ENCODE data around the gene YBX2.
"Not testable (repeated sequence)": the region's sequence is repeated elsewhere in the genome, so short reads cannot be mapped to it uniquely, and the experiment has no call there.

The YBX2 gene

GRCh38 chr17:7294614-7295153 lies at the start of gene YBX2:
YBX2 (minus strand) TSS chr17:7294639; CDS start chr17:7294500, 139 bp downstream.
- DNase-seq, result peak; percentile 84

- DNase-seq, result no peak
Measured at GRCh38 chr17:7343250-7343649, 48.8 kb upstream of the YBX2 start.

DNA sequence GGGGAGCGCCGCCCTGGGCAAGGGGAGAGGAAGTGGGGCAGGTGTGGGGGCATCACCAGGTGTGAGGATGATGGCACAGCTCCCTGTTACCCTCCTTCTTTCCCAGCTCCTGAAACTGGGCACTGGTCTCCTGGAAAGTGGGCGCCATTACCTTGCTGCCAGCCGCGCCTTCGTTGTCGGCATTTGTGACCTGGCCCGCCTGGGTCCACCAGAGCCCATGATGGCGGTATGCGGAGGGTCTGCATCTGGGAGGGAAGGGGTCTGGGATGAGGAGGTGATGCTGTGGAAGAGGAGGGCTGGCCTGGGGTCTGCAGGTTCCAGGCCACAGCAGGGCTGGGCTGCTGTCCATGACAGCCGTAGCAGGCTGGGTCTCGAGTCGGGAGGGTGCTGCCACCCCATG lies 47.4 kb upstream of the YBX2 start:
- no peak for DNase-seq

DNA sequence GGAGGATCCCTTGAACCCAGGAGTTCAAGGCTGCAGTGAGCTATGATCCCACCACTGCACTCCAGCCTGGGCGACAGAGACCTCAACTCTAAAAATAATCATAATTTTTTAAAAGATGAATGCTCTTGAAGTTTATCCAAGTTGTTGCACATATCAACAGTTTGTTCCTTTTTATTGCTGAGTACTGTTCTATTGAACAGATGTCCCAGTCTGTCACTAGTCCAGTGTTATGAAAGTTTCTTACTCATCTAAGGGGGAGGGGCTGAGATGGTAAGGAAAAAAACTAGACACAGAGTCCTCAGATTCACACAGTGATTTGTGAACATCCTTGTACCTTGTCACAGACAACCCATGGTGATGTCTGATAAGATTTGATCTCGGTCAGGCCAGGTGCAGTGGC lies 45.7 kb upstream of the YBX2 start:
- no peak for DNase-seq

GRCh38 chr17:7337600-7337999 lies 43.2 kb upstream of the YBX2 start:
- not testable (repeated sequence) for DNase-seq

DNA sequence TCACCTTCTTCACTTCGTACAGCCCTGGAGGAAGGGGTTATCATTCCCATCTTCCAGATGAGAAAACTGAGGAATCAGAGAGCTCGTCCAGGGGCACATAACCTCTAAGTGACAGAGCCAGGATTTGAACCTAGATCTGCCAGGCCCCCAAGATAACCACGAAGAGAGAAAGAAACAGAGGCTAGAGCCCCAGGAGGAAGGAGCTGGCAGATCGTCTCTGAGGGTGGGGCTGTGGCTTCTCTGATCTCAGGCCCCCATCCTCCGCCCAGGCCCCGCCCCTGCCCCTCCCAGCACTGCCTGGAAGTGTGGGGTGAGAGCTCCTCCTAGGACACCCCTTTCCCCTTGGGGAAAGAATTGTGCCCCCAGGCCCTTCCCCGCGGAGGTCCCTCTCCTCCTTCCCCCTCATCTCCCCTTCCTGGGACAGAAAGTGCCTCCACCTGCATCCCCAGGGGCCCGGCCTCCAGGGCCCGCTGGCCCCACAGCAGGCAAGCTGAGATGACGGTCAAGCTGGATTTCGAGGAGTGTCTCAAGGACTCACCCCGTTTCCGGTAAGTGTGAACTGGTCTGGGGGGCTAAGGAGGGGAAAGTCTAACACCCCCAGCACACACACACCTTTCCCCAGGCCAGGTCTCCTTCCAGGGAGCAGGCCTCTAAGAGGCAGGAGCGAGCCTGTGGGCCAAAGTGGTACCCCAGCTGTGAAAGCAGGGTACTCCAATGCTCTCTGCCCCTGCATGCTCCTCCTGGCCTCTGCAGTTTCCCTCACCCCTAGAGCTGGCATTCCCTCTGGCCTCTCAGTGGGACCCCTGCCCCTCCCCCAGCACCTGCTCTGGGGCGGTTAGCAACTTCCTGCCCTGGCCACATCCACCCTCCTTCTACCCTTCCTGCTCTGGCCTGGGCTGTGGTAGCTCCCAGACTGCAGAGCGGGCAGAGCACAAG lies 42.1 kb upstream of the YBX2 start, which contains the start of gene ACAP1:
Gene ACAP1, plus strand, starts transcription at position 290 of the 936 bp plus-strand sequence. Its CDS starts 206 bp downstream, at position 496.
- peak; percentile 82 for DNase-seq

DNA sequence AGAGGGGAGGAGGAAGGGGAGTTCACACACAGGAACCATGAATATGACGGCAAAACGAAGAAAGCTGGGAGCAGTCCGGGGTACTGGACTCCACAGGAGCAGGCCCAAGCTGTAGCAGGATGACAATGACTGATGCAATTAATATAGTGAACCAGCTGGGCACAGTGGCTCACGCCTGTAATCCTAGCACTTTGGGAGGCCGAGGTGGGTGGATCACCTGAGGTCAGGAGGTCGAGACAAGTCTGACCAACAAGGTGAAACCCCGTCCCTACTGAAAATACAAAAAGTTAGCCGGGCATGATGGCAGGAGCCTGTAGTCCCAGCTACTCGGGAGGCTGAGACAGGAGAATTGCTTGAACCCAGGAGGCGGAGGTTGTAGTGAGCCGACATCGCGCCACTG lies 41.3 kb upstream of the YBX2 start:
- DNase-seq, result not testable (repeated sequence)

GRCh38 chr17:7334938-7335538 lies 40.6 kb upstream of the YBX2 start:
- no peak for DNase-seq

DNA sequence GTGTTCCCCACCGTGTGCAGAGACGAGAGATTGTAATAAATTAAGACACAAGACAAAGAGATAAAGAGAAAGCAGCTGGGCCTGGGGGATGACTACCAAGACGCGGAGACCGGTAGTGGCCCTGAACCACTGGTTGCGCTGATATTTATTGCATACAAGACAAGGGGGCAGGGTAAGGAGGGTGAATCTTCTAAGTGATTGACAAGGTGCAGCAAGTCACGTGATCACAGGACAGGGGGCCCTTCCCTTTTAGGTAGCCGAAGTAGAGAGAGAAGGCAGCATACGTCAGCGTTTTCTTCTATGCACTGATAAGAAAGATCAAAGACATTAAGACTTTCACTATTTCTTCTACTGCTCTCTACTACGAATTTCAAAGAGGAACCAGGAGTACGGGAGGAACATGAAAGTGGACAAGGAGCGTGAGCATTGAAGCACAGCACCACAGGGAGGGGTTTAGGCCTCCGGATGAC lies 38.2 kb upstream of the YBX2 start:
- peak; percentile 56 for DNase-seq

DNA sequence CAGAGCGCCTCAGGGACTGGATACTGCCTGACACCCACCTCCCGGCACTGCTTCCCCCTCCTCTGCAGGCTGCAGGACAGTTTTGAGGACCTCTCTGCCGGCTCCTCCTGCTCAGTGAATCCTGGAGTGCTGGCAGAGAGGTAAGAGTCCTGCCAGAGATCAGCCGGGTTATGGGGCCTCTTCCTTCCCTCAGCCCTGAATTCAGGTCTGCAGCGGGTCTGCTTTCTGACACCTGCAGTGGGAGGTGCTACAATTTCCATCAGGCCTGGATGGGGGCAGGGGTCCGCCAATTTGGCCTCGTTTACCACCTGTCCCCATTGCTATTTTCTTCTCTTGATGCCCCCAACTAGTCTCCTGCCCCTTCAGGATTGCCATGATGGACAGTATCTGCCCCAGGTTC lies 37.7 kb upstream of the YBX2 start:
- no peak for DNase-seq

- no peak for DNase-seq
Measured at GRCh38 chr17:7330638-7331015, 36.2 kb upstream of the YBX2 start.

- DNase-seq, result peak; percentile 79
Measured at GRCh38 chr17:7329997-7330637, 35.7 kb upstream of the YBX2 start.

GRCh38 chr17:7329374-7329996 lies 35.0 kb upstream of the YBX2 start:
- DNase-seq, result peak; percentile 97

DNA sequence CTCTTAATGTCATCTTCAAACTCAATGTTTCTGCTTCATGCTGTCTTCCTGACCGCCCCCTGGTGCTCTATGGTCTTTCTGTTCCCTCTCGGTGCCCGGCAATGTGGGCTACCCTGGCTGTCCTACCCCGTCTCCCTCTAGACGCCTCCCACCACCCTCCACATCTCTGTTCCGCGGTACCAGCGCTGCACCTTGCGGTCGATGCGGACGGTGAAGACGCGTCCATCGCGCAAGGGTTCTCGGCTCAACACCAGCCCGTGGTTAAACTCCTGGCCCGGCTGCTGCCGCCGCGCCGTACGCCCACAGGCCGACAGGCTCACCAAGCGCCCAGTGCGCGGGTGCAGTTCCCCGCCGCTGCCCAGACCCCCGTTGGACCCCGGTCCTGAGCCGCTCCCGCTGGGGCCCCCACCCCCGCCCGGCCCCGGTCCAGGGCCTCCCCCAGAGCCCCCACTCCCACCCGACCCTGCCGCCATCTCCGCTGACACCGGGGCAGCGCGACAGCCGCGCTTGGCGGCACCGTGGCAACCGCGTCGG lies 34.5 kb upstream of the YBX2 start, which contains the start of gene NEURL4:
Gene NEURL4, minus strand, starts transcription at position 496 of the 534 bp plus-strand sequence. Its CDS starts 23 bp downstream, at position 473.
- DNase-seq, result peak; percentile 22

DNA sequence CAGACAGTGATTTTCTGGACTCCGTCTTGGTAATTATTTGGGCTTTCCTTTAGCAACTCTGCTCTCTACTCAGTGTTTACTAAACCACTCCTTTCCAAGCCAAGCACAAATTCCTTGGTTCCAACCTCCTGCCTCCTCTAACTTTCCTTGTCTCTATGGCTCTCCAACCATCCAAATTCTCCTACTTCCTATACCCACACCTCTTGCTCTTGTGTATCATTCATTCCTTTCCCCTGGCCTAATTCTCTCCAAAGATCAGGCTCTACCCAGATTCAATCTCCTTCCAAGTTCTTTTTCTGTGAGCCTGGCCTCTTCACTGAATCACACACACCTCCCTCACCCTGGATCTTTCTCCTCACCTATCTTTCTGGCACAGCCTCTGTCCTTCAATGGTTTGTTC lies 33.6 kb upstream of the YBX2 start:
- no peak for DNase-seq

- DNase-seq, result no peak
Measured at GRCh38 chr17:7327501-7327900, 33.1 kb upstream of the YBX2 start.

DNA sequence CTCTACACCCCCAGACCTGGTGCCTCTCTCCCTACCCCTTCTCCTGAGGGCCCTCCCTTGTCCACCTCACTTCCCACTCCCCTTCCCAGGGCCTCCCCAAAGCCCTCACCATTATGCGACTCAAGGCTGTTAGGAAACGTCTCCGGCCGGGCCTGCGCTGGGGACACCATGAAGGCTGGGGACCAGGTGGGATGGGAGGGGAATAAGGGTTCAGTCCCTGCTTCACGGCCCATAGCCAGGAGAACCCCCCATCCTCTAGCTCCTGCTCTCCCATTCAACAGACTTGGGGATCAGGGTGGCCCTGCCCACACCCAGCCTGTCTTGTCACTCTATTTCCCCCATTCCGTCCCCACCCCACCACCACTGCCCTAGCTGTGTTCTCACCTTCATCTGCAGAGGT lies 32.6 kb upstream of the YBX2 start:
- no peak for DNase-seq

GRCh38 chr17:7326186-7326585 lies 31.7 kb upstream of the YBX2 start:
- DNase-seq, result no peak

GRCh38 chr17:7325031-7325528 lies 30.6 kb upstream of the YBX2 start:
- no peak for DNase-seq

GRCh38 chr17:7324438-7324779 lies 30.0 kb upstream of the YBX2 start:
- DNase-seq, result no peak

DNA sequence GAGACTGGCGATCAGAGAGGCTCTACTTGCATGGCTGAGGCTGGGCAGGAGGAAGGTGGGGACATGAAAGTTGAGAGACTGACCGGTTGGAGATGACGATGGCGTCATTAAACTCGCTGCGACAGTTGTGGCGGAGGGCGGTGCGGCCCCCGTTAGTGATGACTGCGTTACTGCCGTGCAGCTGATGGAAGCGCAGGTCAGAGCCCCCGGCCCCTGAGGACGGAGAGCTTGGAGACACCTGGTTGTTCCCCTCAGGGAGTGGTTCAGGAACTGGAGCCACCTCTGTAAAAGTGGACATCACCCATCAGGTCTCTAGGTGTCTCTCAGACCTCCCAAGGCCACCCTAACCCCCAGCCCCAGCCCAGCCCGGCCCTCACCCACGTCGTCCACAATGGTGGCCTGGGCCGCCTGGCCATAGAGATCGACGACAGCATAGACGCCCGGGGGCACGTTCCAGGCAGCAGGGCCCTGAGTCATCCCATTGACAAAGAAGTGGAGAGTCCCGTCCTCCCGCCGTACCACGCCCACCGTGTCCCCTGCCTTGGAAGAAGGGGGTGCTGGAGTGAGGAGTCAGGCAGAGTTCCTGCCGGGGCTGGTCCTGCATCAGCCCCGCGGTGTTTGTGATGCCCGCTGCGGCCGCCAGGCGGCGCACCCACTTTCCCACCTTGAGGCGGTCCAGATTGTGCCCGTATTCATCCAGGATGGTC lies 29.4 kb upstream of the YBX2 start:
- peak; percentile 50 for DNase-seq
